Activated CD8-positive, alpha-beta memory T cell treated with anti-CD3 and anti-CD28 coated beads for 4 hours (primary cell): ENCODE results near the gene SSBP1.
"Not testable (repeated sequence)": the region's sequence is repeated elsewhere in the genome, so short reads cannot be mapped to it uniquely, and the experiment has no call there.

ENCODE experiments used
- DNase-seq, 2 donors: peaks; one replicate each; pipeline ENCODE4 v3.0.0-alpha.2; 2020; ENCODE audit warnings: low read depth in 2 of 2

SSBP1 gene

DNA sequence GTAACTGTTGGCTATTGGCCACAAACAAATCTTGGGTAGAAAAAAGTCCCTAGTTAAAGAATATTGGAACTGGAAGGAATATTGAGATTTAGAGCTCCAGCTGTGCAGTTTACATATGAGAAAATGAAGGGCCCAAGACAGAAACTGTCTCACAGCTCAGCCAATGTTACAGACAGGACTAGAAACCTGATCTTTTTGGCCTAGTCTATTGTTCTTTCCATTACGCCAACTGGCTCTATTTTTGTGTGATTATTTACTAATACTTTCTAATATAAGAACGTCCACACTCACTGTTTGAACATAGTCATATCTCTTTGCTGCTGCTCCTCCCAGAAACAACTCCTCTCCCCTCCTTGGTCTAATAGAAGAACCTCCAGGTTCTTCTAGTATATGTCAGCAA lies 28.8 kb upstream of the SSBP1 start:
- no peak for DNase-seq

DNA sequence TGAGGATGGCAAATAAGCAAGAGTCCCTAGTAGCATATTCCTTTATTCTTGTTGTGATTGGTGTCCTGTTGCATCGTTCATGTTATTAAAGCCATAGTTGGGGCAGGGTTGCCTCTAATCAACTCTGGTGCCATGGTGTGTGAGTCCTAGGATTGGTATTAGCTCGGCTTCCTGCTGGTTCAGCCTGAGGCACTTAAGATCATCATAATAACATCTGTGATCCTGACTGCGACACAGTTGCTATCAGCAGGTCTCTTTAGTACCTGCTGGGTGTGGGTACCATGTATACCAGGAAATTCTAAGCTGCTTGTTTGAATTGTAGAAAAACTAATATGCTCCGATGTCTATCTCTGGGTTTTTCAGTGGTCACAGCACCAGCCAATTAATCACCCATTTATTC lies 28.4 kb upstream of the SSBP1 start:
- no peak for DNase-seq

DNA sequence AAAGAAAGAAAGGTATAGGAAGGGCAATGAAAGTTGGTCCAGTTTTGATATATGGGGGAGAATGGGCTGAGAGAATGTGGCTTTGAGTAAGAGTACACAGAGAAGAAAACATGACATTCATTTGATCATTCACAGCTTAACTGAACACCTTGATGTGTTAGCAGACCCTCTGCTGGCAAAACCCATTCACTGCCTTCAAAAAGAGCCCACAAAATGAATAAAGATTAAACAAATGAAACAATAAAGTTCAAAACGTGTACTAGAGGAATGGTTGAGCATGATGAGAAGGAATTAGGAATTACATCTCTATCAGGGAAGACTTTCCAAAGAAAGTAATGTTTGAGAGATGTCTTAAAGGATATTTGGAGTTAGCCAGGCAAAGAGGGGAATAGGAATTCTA lies 27.9 kb upstream of the SSBP1 start:
- DNase-seq, result no peak

DNA sequence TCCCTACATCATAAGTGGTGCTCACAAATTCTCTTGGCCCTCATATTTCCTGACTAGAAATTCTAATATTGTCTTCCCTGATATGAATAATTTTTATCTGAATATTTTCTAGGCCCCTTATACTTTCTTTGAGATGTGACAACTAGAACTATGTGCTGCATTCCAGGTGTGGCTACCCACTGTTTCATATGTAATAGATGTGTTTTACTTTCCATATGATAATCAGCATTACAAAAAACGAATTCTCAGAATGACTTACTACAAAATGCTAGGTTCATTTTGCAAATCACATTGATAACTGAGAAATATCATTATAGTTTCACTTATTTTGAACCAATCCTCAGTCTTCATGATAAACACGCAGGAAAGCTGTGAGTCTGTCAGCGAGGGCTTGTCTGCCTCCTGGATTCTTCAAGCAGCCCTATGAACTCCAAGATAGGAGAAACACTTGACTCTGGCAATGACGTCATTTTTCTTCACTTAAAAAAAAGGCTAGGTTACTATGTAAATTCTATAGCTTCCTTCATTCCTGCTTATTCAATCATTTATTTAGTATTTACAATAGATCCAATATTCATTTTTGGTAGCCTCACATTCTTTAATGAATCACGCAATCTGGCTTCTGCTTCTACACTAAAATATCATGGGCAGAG lies 25.4 kb upstream of the SSBP1 start:
- no peak for DNase-seq

DNA sequence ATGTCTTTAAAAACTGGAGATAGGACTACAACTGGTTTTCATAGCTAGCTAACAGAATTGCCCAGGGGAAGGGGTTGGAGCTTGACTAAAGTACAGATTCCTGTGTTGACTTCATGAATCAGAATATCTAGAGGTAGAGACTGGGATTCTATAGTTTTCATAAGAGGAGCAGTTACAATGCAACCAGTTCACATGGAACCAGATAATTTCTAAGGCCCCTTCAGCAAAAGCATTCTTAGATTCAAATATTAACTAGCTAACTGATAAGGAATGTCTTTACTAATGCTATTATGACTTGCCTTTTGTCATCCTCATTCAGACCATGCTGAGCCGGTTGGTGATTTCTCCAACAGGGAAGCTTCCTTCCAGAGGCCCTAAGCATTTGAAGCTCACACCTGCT lies 24.3 kb upstream of the SSBP1 start:
- no peak for DNase-seq

DNA sequence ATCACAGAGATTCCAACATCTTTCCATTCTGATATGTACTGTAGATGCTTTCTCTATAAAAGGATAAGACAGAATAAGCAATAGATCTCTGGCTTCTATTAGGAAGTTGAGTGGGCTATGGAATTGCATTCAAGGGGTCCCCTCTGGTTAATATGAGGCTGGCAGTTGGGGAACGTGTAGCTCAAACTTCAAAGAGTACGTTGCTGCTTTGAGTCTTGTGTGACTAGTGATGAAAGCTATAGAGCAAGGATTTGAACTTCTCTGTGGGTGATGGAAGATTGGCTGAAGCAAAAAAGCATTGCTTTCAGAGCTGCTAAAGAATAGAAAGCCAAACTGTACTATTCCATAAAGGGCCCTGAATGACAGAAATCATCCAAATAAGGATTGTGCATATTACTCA lies 23.6 kb upstream of the SSBP1 start:
- no peak for DNase-seq

DNA sequence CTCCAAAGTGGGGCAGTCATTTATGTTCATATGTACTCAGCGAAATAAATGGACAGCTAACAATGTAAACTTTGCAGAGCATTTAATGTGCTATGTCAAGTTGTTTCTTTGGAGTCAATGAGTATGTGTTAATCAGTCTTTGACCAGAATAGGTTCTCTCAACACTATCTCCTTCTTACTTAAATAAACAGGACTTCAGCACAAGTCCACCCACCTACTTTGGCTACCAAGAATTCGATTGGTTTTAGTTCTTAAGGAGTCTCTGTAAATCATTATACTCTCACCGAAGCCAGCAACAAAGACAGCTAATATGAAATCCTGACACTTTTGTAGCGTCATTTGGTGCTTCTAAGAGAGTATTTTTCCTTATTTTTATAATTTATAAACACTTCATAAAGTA lies 23.1 kb upstream of the SSBP1 start:
- DNase-seq, result no peak

DNA sequence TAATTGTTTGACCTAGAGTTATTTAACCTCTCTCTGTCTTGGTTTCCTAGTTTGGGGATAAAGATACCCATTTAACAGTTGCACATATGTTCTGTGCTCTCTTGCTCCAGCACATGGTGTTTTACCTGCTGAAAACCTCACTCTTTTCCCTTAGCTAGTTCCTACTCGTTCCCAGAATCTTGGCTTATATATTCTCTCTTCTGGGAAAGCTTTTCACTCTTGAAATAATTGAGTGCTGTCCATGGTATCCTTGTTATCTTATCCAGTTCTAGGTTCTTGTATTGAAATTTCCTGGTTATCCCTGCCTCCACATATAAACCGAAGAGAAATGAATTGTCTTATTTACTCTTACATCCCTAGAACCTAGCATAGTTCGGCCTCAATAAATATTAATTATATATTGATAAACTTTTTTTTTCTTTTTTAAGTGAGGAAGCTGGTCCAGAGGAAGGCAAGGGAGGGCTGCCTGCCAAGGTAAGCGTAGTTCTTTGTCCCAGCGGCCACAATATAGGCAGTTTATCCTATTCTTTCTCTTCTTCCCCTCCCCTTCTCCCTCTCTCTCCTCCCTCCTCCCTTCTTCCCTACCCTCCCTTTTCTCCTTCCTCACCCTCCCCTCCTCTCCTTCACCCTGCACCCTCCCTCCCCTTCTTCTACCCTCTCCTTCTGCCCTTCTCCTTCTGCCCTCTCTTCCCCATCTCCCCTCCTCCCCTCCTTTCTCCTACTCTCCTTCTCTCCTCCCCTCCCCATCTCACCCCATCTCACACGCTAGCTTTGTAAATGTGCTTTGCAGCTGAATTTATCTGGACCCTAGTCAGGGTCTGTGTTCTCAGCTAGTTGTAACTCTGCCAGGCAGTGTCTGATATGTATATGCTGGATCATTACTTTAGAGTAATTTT lies 22.1 kb upstream of the SSBP1 start:
- DNase-seq, result no peak

DNA sequence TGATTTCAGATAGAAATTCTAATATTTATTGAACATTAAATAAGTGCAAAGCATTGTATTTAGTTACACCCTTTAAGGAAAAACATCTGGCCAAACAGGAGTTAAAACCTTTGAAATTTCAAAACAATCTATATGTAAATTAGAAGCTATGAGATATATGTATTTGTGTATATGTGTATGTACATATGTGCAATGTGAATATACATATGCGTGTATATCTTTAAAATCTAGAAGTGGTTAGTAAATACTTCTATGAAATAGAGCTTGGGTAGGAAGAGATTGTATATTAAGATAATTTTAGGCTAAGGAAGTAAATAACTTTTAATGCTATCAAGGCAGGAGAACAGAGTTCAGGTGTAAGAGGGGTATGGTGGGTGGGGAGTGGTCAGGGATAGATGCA lies 20.7 kb upstream of the SSBP1 start:
- no peak for DNase-seq

DNA sequence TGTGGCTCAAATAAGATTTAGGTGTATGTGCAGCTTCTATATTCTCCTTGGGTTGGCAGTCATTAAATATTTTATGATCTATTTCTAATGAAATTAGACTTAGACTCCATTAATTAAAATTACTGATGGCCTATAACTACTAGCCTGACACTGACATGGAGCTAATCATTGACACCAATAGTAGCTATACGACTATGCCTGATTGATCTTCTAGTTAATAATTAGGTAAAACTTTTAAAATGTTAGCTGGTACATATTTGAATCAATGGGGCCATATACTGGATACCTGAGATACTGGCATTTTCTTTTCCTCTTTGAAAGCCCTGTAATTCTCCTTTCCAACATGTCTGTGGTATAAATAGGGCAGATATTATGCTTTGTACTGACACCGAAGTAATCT lies 15.6 kb upstream of the SSBP1 start:
- no peak for DNase-seq

DNA sequence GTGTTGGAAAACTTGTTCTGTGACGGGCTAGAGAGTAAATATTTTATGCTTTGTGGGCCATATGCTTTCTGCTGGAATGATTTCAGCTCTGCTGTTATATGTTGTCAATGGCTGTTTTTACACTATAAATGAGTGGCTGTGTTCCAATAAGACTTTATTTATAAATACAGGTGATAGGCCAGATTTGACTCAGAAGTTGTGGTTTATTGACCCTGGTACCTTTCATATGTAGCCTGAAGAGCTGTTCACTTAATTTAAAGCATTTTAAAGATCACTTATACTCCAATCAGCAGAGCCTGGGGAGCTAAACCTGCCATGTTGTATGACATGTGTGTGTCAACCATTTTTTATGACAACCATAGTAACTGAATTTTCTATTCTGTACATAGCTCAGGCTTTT lies 9.1 kb upstream of the SSBP1 start:
- no peak for DNase-seq

DNA sequence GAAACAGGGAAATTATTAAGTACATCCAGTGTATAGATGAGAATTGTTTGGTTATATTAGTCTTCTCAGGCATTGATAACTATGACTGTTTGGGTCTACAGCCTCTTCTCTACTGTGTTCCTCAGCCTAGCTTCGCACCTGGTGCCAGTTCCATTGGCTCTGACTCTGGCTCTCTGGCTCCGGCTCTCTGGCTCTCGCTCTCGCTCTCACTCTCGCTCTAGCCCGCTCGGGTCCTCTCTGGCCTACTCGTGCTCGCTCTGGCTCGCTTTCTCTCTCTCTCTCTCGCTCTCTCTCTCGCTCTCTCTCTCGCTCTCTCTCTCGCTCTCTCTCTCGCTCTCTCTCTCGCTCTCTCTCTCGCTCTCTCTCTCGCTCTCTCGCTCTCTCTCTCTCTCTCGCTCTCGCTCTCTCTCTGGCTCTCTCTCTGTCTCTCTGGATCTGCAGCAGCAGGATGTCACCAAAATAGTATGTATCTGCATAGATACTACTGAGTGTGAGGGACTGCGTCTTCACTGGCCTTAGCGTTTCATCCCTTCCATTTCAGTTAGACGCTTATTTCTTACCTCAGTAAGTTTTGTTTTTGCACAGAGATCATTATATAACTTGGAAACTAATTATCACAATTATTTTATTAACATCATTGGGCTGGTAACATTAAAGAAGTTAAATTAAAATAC lies 6.5 kb upstream of the SSBP1 start:
- no peak for DNase-seq

DNA sequence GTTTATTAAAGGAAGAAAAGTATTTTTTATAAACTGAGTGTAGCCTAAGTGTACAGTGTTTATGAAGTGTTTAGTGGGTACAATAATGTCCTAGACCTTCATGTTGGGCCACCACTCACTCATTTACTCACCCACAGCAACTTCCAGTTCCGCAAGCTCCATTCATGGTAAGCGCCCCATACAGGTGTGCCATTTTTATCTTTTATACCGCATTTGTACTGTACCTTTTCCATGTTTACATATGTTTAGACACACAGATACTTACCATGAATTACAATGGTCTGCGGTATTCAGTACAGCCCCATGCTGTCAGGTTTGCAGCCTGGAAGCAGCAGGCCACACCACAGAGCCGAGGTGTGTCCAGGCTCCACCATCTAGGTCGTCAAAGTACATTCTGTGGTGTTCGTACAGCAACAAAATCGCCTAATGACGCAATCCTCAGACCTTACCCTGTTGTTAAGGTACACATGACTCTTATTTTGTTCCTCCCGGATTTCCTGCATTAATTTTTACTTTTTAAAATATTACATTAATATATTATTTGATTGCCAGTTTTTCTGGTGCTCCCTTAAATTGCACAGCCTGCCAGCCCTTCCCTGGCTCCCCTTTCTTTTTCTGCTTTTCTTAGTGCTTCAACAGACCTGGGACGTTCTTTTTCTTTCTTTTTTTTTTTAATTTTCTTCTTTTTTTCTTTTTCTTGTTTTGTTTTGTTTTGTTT lies 881 bp upstream of the SSBP1 start:
- DNase-seq, result no peak

DNA sequence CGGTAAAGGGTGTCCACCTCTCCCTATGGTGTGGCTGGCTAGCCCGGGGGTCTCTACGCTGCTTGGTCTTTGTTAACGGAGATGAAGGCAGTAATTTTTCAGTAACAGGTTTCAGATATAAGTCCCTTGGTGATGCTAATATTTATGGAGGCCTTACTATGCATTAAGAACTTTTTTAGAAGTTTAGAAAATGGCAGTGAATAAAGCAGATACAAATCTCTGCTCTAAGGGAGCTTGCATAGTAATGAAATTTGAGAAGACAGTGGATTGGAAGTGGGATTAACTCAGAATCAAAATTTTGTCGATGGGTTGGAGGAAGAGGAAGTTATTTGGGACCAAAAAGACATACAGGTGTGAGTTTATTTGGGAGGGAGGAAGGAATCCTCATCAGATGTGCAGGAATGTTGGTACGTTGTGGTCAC lies 445 bp downstream of the SSBP1 start:
- DNase-seq, result no peak

DNA sequence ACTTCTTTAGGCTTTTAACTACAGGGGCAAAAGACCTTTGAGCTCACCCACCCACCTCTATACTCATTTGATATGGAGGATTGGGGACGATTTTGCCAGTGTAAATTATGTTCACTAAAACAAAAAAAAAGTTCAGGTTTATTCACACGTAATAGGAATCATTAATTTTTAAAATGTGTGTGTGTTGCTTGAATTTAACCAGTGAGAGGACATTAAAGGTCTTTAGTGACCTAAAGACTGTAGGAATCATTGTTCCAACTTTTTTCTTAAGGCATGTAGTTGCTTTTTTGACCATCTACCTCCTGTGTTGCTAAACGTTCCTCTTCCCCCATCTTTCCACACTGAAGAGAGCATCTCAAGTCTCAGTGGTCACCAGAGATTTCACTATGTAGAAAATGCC lies 1.1 kb downstream of the SSBP1 start:
- no peak for DNase-seq

DNA sequence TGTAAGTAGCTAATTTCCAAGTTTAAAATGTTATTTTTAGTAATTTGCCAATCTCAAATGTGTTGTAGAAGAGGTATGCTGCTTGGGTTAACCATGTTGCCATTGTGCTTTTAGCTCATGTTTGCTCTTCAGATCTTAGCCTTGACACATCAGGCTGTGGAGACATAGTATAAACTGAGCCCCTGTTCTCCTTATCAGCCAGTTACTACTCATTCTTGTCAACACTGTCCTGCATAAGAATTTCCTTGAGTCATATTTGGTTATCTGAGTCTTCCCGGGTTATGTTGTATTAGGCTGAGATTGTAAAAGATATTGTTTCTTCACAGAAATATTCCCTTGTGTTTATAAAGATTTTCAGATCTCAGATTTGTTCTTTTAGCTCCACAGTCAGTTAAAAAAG lies 4.1 kb downstream of the SSBP1 start:
- no peak for DNase-seq

DNA sequence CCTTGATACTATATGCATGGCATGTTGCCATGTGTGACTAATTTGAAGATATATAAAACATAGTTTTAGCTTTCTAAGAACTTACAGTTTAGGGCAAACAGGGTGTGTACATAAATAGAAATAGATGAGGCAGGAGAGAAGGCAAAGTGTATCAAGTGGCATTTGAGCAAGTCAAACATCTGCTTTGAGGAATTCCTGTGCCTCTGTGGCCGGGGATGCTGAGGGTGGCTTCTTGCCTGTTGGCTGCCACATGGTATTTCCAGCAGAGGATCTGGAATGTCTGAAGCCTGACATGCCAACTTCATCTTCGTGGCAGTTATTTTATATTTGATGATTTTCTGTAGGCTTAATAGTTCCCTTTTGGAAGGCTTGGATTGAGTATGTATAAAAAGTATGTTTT lies 6.0 kb downstream of the SSBP1 start:
- no peak for DNase-seq

DNA sequence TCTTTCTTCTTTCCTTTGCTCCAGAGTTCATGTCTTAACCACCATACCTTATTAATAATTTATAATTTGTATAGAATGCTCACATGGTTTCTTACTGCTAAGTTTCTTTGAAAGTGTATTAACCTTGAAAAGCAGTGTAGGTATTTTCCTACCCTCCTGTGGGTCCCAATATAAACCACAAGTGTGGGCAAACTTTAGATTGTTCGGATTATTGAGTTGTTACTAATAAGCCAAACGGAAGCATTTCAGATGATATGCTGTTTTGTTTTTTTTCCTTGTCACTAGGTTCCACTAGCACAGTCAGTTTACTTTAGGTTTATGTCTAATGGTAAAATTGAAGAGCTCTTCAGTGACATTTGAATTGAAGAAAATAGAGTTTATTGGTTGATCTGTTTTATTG lies 10.2 kb downstream of the SSBP1 start:
- DNase-seq, result no peak

DNA sequence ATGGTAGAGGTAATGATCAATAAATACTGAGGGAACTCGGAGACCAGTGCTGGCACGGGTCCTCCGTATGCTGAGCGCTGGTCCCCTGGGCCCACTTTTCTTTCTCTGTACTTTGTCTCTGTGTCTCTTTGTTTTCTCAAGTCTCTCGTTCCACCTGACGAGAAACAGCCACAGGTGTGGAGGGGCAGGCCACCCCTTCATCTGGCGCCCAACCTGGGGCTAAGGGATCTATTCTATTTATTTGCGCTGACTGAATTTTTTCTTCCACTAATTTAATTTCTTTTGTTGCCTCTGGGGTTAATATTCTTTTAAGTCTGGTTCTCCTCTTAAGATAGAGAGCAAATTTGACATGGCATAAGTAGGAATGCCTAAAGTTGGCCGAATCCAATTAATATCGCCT lies 13.7 kb downstream of the SSBP1 start:
- DNase-seq, result not testable (repeated sequence)

DNA sequence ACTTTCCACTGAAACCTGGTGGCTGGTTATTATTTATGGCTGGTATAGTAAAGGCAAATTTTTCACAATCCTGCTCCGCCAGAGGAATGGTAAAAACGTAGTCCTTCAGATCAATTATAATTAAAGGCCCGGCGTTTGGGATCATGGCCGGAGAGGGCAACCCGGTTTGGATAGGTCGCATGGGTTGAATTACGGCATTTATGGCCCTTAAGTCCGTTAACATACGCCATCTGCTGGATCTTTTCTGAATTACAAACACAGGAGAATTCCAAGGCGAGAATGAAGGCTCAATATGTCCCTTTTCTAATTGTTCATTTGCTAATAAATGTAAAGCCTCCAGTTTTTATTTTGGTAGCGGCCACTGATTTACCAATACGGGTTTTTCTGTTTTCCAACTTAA lies 14.5 kb downstream of the SSBP1 start:
- no peak for DNase-seq

DNA sequence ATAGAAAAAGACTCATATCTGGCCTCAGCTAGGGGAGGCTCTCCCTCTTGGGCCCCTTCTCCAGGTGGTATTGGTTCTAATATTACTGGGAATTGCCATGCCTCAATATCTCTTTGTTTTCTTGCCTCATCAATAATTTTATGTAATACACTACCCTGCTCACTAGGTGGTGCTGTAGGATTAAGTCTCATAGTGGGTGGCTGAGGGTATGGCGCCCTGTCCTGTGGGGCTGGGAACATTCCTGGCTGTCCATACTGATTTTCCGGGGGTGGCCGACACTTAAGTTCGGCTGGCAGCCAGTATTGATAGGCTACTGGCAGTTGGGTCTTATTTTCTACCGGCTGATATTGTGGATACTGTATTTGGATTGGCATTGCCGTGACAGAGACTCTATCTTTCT lies 16.8 kb downstream of the SSBP1 start:
- no peak for DNase-seq

DNA sequence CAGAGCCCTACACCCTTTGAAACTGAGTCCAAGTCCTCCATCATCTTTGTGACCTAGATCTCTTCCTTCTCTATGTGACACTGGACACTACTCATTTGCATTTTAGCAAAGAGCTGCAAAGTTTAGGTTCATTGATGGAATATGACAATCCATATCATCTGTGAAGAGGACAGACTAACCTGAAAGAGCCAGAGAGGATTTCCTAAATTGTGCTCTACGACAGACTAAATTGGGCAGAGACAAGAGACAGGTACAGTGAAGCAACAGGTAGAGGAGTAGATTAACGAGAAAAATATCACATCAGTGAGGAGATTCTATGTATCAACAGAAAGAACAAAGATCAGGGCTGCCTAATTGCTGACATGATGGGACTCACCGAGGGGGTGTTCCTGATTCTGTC lies 25.6 kb downstream of the SSBP1 start, which contains the start of gene TAS2R3:
TAS2R3 (plus strand) TSS at position 301 of the 400 bp plus-strand sequence; CDS start at position 363, 62 bp downstream.
- DNase-seq, result no peak
